Suprapubic skin (tissue), 4 donors: ENCODE measurements around the gene DDIT3. TPM values are rescaled to one million over a fixed set of nuclear protein-coding genes. Genes with fewer than 3 reads are reported as not detected.

Experiments
- DNase-seq, 2 donors: peaks; one replicate each; pipeline ENCODE4 v3.0.0-alpha.2; 2019; ENCODE audit warnings: low spot score in 2 of 2
- H3K27ac ChIP-seq: fragments of 200-600 bp; sonication (generic); one replicate; pipeline ENCODE4 v1.5.1; 2019
- H3K27me3 ChIP-seq: fragments of 200-600 bp; sonication (generic); one replicate; pipeline ENCODE4 v1.5.1; 2019
- H3K36me3 ChIP-seq: fragments of 200-600 bp; sonication (generic); one replicate; pipeline ENCODE4 v1.5.1; 2019
- H3K4me1 ChIP-seq: fragments of 200-600 bp; sonication (generic); one replicate; pipeline ENCODE4 v1.5.1; 2019
- H3K4me3 ChIP-seq: fragments of 200-600 bp; sonication (generic); one replicate; pipeline ENCODE4 v1.5.1; 2019; ENCODE audit warnings: mild to moderate bottlenecking
- H3K9me3 ChIP-seq: fragments of 200-600 bp; sonication (generic); one replicate; pipeline ENCODE4 v1.5.1; 2019
- EP300 ChIP-seq: sonication (generic); formaldehyde crosslinking; IDR thresholded peaks from one replicate; pipeline ENCODE4 v1.6.1; 2017; ENCODE audit warnings: antibody characterized with exemption
- POLR2A ChIP-seq, 2 donors: fragments of 450-650 bp; IDR thresholded peaks; one replicate each; pipeline ENCODE4 v1.6.1; 2017; ENCODE audit warnings: antibody characterized with exemption in 2 of 2, mild to moderate bottlenecking in 2 of 2, moderate library complexity in 2 of 2
- POLR2AphosphoS5 ChIP-seq, 3 donors: sonication (generic); formaldehyde crosslinking; IDR thresholded peaks; one replicate each; pipeline ENCODE4 v1.6.1; 2017; ENCODE audit warnings: antibody characterized with exemption in 3 of 3
- whole genome bisulfite sequencing: methylation state at CpG from one replicate; pipeline ENCODE4 v1.1.5; 2018; 5-methylcytosine and 5-hydroxymethylcytosine counted together
- total RNA-seq, 4 donors: library from RNA; depleted of rRNA; stranded (reverse); fragments of >200 nt; gene quantifications; one replicate each; pipeline ENCODE4 v1.1.0, GENCODE V29; 2016
- TF ChIP-seq, protein P1 (sequence below), 2 donors: fragments of 200-600 bp in 1 of 2; fragments of 450-650 bp in 1 of 2; sonication (generic) in 1 of 2; IDR thresholded peaks; one replicate each; pipeline ENCODE4 v1.5.1; 2016 to 2019; ENCODE audit warnings: antibody characterized with exemption in 2 of 2, mild to moderate bottlenecking in 1 of 2, moderate library complexity in 1 of 2

Gene DDIT3
- total RNA-seq, 4 donors from 2014 or later = 8.1 to 33.6 (median 14.4) TPM

DNA sequence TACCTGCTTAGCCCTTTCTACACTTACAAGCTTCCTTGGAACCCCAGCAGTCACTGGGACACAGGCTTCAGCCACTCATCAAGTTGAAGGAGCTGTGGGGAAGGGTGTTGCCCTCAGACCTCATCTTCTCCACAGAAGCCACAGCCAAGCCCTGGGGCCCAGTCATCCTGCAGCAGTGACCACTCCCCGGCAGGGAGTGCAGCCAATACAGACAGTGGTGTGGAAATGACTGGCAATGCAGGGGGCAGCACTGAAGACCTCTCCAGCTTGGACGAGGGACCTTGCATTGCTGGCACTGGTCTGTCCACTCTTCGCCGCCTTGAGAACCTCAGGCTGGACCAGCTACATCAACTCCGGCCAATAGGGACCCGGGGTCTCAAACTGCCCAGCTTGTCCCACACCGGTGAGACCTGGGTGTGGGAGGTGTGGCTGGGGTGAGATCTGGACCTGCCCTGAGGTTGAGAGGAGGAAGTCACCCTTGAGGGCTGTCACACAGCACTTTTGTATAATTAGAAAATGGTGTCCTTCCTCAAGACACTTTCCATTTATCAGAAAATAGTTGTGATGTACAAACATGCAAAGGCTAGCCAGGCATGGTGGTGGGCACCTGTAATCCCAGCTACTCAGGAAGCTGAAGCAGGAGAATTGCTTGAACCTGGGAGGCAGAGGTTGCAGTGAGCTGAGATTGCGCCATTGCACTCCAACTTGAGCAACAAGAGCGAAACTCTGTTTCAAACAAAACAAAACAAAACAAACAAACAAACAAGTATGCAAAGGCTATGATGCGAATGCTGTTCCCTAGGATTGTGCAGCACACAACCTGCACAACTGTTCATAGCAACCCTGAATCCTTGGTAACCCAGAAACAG, 50.8 kb downstream of the DDIT3 start:
- no peak for DNase-seq
- Histone ChIP-seq H3K4me3 (no peak overlapping the region), H3K4me1 (no peaks in the 10 kb centered on the region), H3K27ac (no peak overlapping the region), H3K9me3 (no peaks in the 10 kb centered on the region), H3K36me3 (peaks cover 5% of the 10 kb centered on the region), H3K27me3 (peaks cover 18% of the 10 kb centered on the region)
- TF ChIP-seq EP300 (no peak), POLR2AphosphoS5 (IDR thresholded peaks at IDR 0.05) (no peak), POLR2A (IDR thresholded peaks at IDR 0.05) (no peak)
- TF ChIP-seq, protein P1, sequence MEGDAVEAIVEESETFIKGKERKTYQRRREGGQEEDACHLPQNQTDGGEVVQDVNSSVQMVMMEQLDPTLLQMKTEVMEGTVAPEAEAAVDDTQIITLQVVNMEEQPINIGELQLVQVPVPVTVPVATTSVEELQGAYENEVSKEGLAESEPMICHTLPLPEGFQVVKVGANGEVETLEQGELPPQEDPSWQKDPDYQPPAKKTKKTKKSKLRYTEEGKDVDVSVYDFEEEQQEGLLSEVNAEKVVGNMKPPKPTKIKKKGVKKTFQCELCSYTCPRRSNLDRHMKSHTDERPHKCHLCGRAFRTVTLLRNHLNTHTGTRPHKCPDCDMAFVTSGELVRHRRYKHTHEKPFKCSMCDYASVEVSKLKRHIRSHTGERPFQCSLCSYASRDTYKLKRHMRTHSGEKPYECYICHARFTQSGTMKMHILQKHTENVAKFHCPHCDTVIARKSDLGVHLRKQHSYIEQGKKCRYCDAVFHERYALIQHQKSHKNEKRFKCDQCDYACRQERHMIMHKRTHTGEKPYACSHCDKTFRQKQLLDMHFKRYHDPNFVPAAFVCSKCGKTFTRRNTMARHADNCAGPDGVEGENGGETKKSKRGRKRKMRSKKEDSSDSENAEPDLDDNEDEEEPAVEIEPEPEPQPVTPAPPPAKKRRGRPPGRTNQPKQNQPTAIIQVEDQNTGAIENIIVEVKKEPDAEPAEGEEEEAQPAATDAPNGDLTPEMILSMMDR (IDR thresholded peaks at IDR 0.05) = no peak
- WGBS = 89% methylated on average over 7 of the region's 10 CpGs

DNA sequence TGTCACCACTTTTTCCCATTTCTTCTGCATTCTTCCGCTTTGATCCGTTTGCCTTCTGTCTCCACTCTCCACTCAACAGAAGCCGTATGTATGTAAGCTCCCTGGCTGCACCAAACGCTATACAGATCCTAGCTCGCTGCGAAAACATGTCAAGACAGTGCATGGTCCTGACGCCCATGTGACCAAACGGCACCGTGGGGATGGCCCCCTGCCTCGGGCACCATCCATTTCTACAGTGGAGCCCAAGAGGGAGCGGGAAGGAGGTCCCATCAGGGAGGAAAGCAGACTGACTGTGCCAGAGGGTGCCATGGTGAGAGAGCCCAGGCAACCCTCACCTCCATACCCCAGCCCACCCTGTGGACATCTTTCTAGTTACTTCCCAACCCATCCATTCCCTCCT, 52.4 kb downstream of the DDIT3 start:
- Histone ChIP-seq H3K4me1 (peaks cover under 1% of the 10 kb centered on the region), H3K9me3 (no peaks in the 10 kb centered on the region), H3K4me3 (no peak overlapping the region), H3K36me3 (peaks cover 5% of the 10 kb centered on the region), H3K27ac (no peak overlapping the region), H3K27me3 (peaks cover 14% of the 10 kb centered on the region)
- WGBS = 56% methylated on average over 11 of the region's 11 CpGs
- no peak for DNase-seq
- TF ChIP-seq EP300 = no peak
- no peak for TF ChIP-seq POLR2AphosphoS5 (IDR thresholded peaks at IDR 0.05)
- TF ChIP-seq, protein P1 (IDR thresholded peaks at IDR 0.05) = no peak

DNA sequence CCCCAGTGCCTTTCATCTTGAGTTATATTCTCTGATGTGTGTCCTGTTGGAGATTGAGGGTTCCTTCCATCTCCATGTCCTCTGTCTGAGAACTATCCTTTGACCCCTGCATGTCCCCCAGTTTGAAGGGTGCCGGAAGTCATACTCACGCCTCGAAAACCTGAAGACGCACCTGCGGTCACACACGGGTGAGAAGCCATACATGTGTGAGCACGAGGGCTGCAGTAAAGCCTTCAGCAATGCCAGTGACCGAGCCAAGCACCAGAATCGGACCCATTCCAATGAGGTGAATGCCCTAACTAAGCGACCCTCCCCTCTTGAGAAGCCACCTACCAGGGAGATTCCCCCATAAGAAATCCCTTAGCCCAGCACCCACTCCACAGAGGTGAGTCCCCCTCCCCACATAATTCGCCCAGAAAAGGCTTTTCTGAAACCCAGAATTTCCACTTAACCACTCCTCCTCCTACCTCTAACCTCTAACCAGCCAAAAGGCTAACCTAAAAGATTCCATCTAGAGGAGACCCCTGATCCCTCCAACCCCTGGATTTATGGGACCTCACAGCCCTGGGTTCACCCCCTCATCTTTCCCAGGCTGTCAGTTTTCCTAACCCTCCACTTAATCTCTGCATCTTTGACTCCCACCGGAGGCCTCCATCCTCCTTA, 53.0 kb downstream of the DDIT3 start:
- no peak for DNase-seq
- no peaks in the 10 kb centered on the region for H3K9me3 ChIP-seq
- H3K27me3 ChIP-seq = peaks cover 12% of the 10 kb centered on the region
- no peak overlapping the region for H3K4me3 ChIP-seq
- TF ChIP-seq POLR2A (IDR thresholded peaks at IDR 0.05) (no peak), POLR2AphosphoS5 (IDR thresholded peaks at IDR 0.05) (no peak), EP300 (no peak)
- TF ChIP-seq, protein P1 (IDR thresholded peaks at IDR 0.05) = no peak
- H3K4me1 ChIP-seq = peaks cover 6% of the 10 kb centered on the region
- no peak overlapping the region for H3K27ac ChIP-seq
- 88% methylated on average over 12 of the region's 12 CpGs for WGBS
- peaks cover 5% of the 10 kb centered on the region for H3K36me3 ChIP-seq

Other genes starting within 250 kb of the DDIT3 start
- 10 to 100 TPM; 43.4 to 97.6 (median 65.1) TPM for gene R3HDM2, start 89.5 kb downstream of the DDIT3 start, total RNA-seq
- not detected for gene INHBC, start 85.7 kb downstream of the DDIT3 start, total RNA-seq
- gene INHBE, start 65.2 kb downstream of the DDIT3 start, total RNA-seq = under 1 TPM in 1 of 4 donors, not detected in 3; 0.56 TPM
- gene GLI1, start 60.7 kb downstream of the DDIT3 start, total RNA-seq = 1 to 10 TPM in 2 of 4 donors, under 1 TPM in 1, not detected in 1; 0.51 to 2.9 (median 2.0) TPM
- 1 to 10 TPM; 5.4 to 7.4 (median 5.9) TPM for gene ARHGAP9, start 40.6 kb downstream of the DDIT3 start, total RNA-seq
- gene MARS1, start 32.4 kb downstream of the DDIT3 start, total RNA-seq = 100 to 1,000 TPM in 1 of 4 donors, 10 to 100 TPM in 3; 55.7 to 203 (median 79.7) TPM
- 10 to 100 TPM; 24.4 to 92.9 (median 36.8) TPM for gene MBD6, start 2.3 kb upstream of the DDIT3 start, total RNA-seq
- gene DCTN2, start 26.7 kb upstream of the DDIT3 start, total RNA-seq = 100 to 1,000 TPM; 152 to 242 (median 185) TPM
- gene KIF5A, start 29.5 kb upstream of the DDIT3 start, total RNA-seq = under 1 TPM in 2 of 4 donors, not detected in 2; 0.08 to 0.23 TPM
- 10 to 100 TPM; 36.9 to 68.9 (median 51.5) TPM for gene PIP4K2C, start 70.7 kb upstream of the DDIT3 start, total RNA-seq
- 10 to 100 TPM; 10.4 to 19.0 (median 12.1) TPM for gene DTX3, start 84.3 kb upstream of the DDIT3 start, total RNA-seq
- 10 to 100 TPM in 1 of 4 donors, 1 to 10 TPM in 3; 4.0 to 13.3 (median 7.9) TPM for gene ARHGEF25, start 90.9 kb upstream of the DDIT3 start, total RNA-seq
- under 1 TPM in 3 of 4 donors, not detected in 1; 0.38 to 0.48 (median 0.42) TPM for gene B4GALNT1, start 112.7 kb upstream of the DDIT3 start, total RNA-seq
- 100 to 1,000 TPM; 165 to 282 (median 236) TPM for gene OS9, start 173.6 kb upstream of the DDIT3 start, total RNA-seq
- gene AGAP2, start 218.2 kb upstream of the DDIT3 start, total RNA-seq = 1 to 10 TPM in 3 of 4 donors, under 1 TPM in 1; 0.45 to 1.4 (median 1.3) TPM
- 10 to 100 TPM; 29.8 to 54.7 (median 36.8) TPM for gene TSPAN31, start 224.5 kb upstream of the DDIT3 start, total RNA-seq
- 10 to 100 TPM; 35.7 to 82.3 (median 47.0) TPM for gene CDK4, start 231.8 kb upstream of the DDIT3 start, total RNA-seq
- gene MARCHF9, start 234.6 kb upstream of the DDIT3 start, total RNA-seq = 10 to 100 TPM; 10.2 to 26.6 (median 13.1) TPM
- 1 to 10 TPM; 1.2 to 4.1 (median 2.0) TPM for gene CYP27B1, start 246.6 kb upstream of the DDIT3 start, total RNA-seq